Lower leg skin (tissue), 4 donors: ENCODE results near the gene ARAP1. TPM values are rescaled to one million over a fixed set of nuclear protein-coding genes. Genes with fewer than 3 reads are reported as not detected.

ENCODE experiments used
- DNase-seq, 2 donors: peaks; one replicate each; pipeline ENCODE4 v3.0.0-alpha.2; 2019; ENCODE audit warnings: low spot score in 2 of 2
- H3K4me3 ChIP-seq: fragments of 200-600 bp; sonication (generic); 2 replicates; pipeline ENCODE4 v1.5.1; 2017; ENCODE audit warnings: mild to moderate bottlenecking, low read depth; ENCODE audit not compliant: poor library complexity, severe bottlenecking
- CTCF ChIP-seq, 3 donors: fragments of 450-650 bp; IDR thresholded peaks; one replicate each; pipeline ENCODE4 v1.5.1; 2016; ENCODE audit warnings: antibody characterized with exemption in 3 of 3, mild to moderate bottlenecking in 3 of 3, moderate library complexity in 2 of 3
- POLR2A ChIP-seq, 2 donors: fragments of 450-650 bp; IDR thresholded peaks; one replicate each; pipeline ENCODE4 v1.6.1; 2016 to 2017; ENCODE audit warnings: antibody characterized with exemption in 2 of 2, mild to moderate bottlenecking in 1 of 2, moderate library complexity in 1 of 2
- WGBS, 2 donors: methylation state at CpG; one replicate each; pipeline ENCODE4 v1.1.5; 2018; 5-methylcytosine and 5-hydroxymethylcytosine counted together
- intact Hi-C: fragments of 100-400 bp; cut with DNase I; formaldehyde crosslinking; loops from one replicate; pipeline ENCODE4 v1.15.0; 2023; ENCODE audit warnings: low total_unique reads
- microRNA-seq, 2 donors: library from miRNA; unstranded; fragments of <30 nt; microRNA quantifications; one replicate each; pipeline ENCODE4, GENCODE V29; 2016; ENCODE audit warnings: borderline replicate concordance in 2 of 2, borderline number of aligned reads in 1 of 2
- total RNA-seq, 4 donors: library from RNA; depleted of rRNA; stranded (reverse); fragments of >200 nt; gene quantifications; one replicate each; pipeline ENCODE4 v1.1.0, GENCODE V29; 2016

ARAP1 gene
- total RNA-seq, 4 donors from 2014 or later = 60.6 to 89.6 (median 80.6) TPM

DNA sequence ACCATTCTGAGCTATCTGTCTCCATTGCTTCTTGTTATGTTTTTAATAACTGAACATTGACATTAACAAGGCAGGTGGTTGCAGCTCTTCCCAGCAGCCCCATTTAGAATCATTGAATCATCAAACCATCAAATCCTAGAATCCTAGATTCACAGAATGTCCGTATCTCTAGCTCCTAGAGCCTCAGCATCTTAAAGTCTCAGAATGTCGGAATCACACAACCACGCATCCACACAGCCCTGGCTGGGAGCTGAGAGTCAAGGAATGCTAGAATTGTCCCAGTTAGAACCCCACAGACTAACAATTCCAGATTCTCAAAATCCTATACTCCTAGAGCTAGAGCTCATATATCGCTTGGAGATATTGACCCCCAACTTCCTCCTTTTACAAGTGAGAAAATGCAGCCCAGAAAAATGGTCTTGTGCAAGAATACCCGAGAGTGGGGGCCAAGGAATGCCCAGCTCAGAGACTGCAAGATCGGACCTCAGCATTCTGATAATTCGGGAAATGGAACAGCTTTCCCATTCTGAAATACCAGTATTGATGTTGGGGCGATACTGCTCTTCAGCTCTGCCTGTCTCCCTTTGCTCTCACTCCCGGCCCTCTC is 116.8 kb downstream of the ARAP1 start:
- 75 to 82% methylated on average over 9 of the region's 9 CpGs for WGBS, 2 donors

More for the DNA sequence above, 116.8 kb downstream of the ARAP1 start:
- intact Hi-C loops = no loop called here
- TF ChIP-seq CTCF (IDR thresholded peaks at IDR 0.05) (no peak), POLR2A (IDR thresholded peaks at IDR 0.05) (no peak)
- H3K4me3 ChIP-seq = no peak overlapping the region
- DNase-seq = no peak

Small RNAs within 50 kb of the gene (microRNA-seq; reads per million reads assigned to microRNA genes)
- gene MIR4692 = 0 reads per million in 2 donors

Other genes starting within 250 kb of the ARAP1 start
- 10 to 100 TPM; 26.1 to 34.1 (median 30.6) TPM for gene PDE2A, start 78.0 kb downstream of the ARAP1 start, total RNA-seq
- gene STARD10, start 41.6 kb upstream of the ARAP1 start, total RNA-seq = 100 to 1,000 TPM in 3 of 4 donors, 10 to 100 TPM in 1; 90.3 to 119 (median 110) TPM
- 100 to 1,000 TPM in 1 of 4 donors, 10 to 100 TPM in 3; 82.6 to 157 (median 92.9) TPM for gene ATG16L2, start 62.0 kb upstream of the ARAP1 start, total RNA-seq